ENCODE measurements around the gene ZNF667. TPM values are rescaled to one million over a fixed set of nuclear protein-coding genes. Genes with fewer than 3 reads are reported as not detected.
A peak's percentile ranks its signal among the peaks of the same experiment; 100 is the strongest.

Gene ZNF667
- total and polyA plus RNA-seq, 4 experiments from 2014 or later: 0.09 to 0.23 (median 0.15) TPM; not detected in 1

GRCh38 chr19:56393119-56394012, 83.8 kb downstream of the ZNF667 start, which contains the start of gene ZNF582:
TSS of gene ZNF582 (minus strand) at chr19:56393534. CDS start at chr19:56391752, 1,782 bp downstream.
- Mint-ChIP-seq H3K27ac (peak within 1 kb of the TSS; percentile 83 to 100 (median 95)), H3K9me3 (peaks cover 2 to 77% (median 53%) of the 10 kb centered on the region in 8 donors), H3K4me1 (peaks cover 6 to 16% (median 7%) of the 10 kb centered on the region in 4 donors), H3K27me3 (no peaks in the 10 kb centered on the region), H3K36me3 (peaks cover 54 to 71% of the 10 kb centered on the region in 2 donors), H3K4me3 (peak within 1 kb of the TSS; percentile 88 to 100 (median 97))
- Histone ChIP-seq H3K4me1 (ENCODE audit: insufficient read depth, low read length) (peaks cover 8% of the 10 kb centered on the region), H3K9me3 (ENCODE audit: control insufficient read depth in 1 of 2, low read length in 2 of 2) (peaks cover 0 to 8% of the 10 kb centered on the region in 2 donors), H3K27ac (ENCODE audit: low read depth, low read length) (peak within 1 kb of the TSS; percentile 92), H3K4me3 (ENCODE audit: low read length in 2 of 2) (peak within 1 kb of the TSS; percentile 73 to 87), H3K27me3 (ENCODE audit: insufficient read depth, low read length) (no peaks in the 10 kb centered on the region), H3K36me3 (ENCODE audit: insufficient read depth, low read length) (peaks cover 4% of the 10 kb centered on the region)
- ChIA-PET POLR2A (ENCODE audit: partially characterized antibody) (interaction anchor here (0.9 to 4.1 kb wide), 6 partner anchors 10 to 1376 kb away, joined by 3 to 45 read pairs (median 4); partner anchors contain the start of genes ZNF583, ZNF71 and ZSCAN5A), CTCF (ENCODE audit: partially characterized antibody) (interaction anchor here (1.2 to 1.6 kb wide), 5 partner anchors 8 to 201 kb away, joined by 3 to 7 read pairs (median 5); partner anchors contain the start of genes ZNF583 and ZNF71)
- peak; percentile 90 to 94 (median 93) for DNase-seq
- intact Hi-C loops (cut with micrococcal nuclease): loop anchor here (1.0 to 10.0 kb wide), 8 partner anchors 11 to 1914 kb away; partner anchors contain the start of genes ERVK3-1, ZNF264, ZNF329 and ZNF444

Other genes with a start within 250 kb of the ZNF667 start
- not detected for gene EDDM13, start 204.6 kb downstream of the ZNF667 start, total RNA-seq
- 1 to 10 TPM in 1 of 2 donors, not detected in 1; 1.6 TPM for gene EDDM13, start 204.6 kb downstream of the ZNF667 start, polyA plus RNA-seq
- gene ZSCAN5A, start 162.5 kb downstream of the ZNF667 start, total RNA-seq: 10 to 100 TPM; 12.2 to 14.6 TPM
- gene ZSCAN5A, start 162.5 kb downstream of the ZNF667 start, polyA plus RNA-seq: 1 to 10 TPM; 9.7 to 9.8 TPM
- gene ZNF582, start 83.8 kb downstream of the ZNF667 start, total RNA-seq: 1 to 10 TPM; 7.3 to 7.8 TPM
- 1 to 10 TPM; 3.0 to 6.5 TPM for gene ZNF582, start 83.8 kb downstream of the ZNF667 start, polyA plus RNA-seq
- gene ZNF583, start 73.0 kb downstream of the ZNF667 start, total RNA-seq: 10 to 100 TPM in 1 of 2 experiments, 1 to 10 TPM in 1; 9.2 to 14.4 TPM
- 10 to 100 TPM; 10.2 to 16.5 TPM for gene ZNF583, start 73.0 kb downstream of the ZNF667 start, polyA plus RNA-seq
- 1 to 10 TPM; 1.1 to 1.7 TPM for gene ZNF471, start 30.5 kb upstream of the ZNF667 start, total RNA-seq
- under 1 TPM; 0.31 to 0.89 TPM for gene ZNF471, start 30.5 kb upstream of the ZNF667 start, polyA plus RNA-seq
- 1 to 10 TPM; 8.3 to 8.8 TPM for gene ZFP28, start 61.6 kb upstream of the ZNF667 start, total RNA-seq
- gene ZFP28, start 61.6 kb upstream of the ZNF667 start, polyA plus RNA-seq: 1 to 10 TPM; 1.5 to 3.0 TPM
- gene ZNF470, start 90.1 kb upstream of the ZNF667 start, total RNA-seq: 1 to 10 TPM; 4.9 to 5.0 TPM
- gene ZNF470, start 90.1 kb upstream of the ZNF667 start, polyA plus RNA-seq: 1 to 10 TPM; 1.2 to 2.7 TPM
- gene ZNF71, start 118.0 kb upstream of the ZNF667 start, total RNA-seq: 1 to 10 TPM; 8.2 to 8.3 TPM
- gene ZNF71, start 118.0 kb upstream of the ZNF667 start, polyA plus RNA-seq: 10 to 100 TPM in 1 of 2 donors, 1 to 10 TPM in 1; 7.1 to 13.7 TPM
- not detected for gene SMIM17, start 165.8 kb upstream of the ZNF667 start, total RNA-seq
- gene SMIM17, start 165.8 kb upstream of the ZNF667 start, polyA plus RNA-seq: not detected
- gene ZNF835, start 194.4 kb upstream of the ZNF667 start, total RNA-seq: 1 to 10 TPM; 3.2 to 3.8 TPM
- gene ZNF835, start 194.4 kb upstream of the ZNF667 start, polyA plus RNA-seq: 1 to 10 TPM in 1 of 2 donors, under 1 TPM in 1; 0.64 to 3.7 TPM